ENCODE data around the gene ATAD3C.
"Not testable (repeated sequence)": the region's sequence is repeated elsewhere in the genome, so short reads cannot be mapped to it uniquely, and the experiment has no call there.

DNA sequence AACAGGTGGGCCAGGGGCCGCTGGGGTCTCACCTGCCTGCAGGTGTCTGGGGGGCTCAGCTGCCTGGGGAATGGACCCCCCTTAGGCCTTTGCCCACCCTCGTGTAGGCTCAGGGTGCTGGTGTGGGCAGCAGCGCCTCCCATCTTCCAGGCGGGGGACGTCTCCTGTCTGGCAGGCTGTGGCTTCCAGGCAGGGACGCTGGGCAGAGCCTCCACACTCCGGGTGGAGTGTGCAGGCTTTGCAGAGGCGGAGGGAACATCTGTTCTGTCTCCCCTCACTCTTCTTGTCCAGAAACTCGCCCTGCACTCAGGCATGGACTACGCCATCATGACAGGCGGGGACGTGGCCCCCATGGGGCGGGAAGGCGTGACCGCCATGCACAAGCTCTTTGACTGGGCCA lies 6.4 kb downstream of the ATAD3C start:
- TF ChIP-seq EZH2 (IDR thresholded peaks at IDR 0.05; ENCODE audit: insufficient read depth, low read length): not testable (repeated sequence)
- TF ChIP-seq, protein P1, sequence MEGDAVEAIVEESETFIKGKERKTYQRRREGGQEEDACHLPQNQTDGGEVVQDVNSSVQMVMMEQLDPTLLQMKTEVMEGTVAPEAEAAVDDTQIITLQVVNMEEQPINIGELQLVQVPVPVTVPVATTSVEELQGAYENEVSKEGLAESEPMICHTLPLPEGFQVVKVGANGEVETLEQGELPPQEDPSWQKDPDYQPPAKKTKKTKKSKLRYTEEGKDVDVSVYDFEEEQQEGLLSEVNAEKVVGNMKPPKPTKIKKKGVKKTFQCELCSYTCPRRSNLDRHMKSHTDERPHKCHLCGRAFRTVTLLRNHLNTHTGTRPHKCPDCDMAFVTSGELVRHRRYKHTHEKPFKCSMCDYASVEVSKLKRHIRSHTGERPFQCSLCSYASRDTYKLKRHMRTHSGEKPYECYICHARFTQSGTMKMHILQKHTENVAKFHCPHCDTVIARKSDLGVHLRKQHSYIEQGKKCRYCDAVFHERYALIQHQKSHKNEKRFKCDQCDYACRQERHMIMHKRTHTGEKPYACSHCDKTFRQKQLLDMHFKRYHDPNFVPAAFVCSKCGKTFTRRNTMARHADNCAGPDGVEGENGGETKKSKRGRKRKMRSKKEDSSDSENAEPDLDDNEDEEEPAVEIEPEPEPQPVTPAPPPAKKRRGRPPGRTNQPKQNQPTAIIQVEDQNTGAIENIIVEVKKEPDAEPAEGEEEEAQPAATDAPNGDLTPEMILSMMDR (IDR thresholded peaks at IDR 0.05; ENCODE audit: insufficient read depth, low read depth, low read length): not testable (repeated sequence)
